Stimulated activated CD8-positive, alpha-beta memory T cell treated with anti-CD3 and anti-CD28 coated beads, Interleukin-2, amount 100 ng/mL, for 48 hours (primary cell): ENCODE results near the gene FDX1.

ENCODE experiments used
- DNase-seq, 2 donors: peaks; one replicate each; pipeline ENCODE4 v3.0.0-alpha.2; 2020; ENCODE audit warnings: low read depth in 2 of 2

The FDX1 gene

GRCh38 chr11:110467556-110467955 is 37.8 kb downstream of the FDX1 start:
- DNase-seq = no peak

DNA sequence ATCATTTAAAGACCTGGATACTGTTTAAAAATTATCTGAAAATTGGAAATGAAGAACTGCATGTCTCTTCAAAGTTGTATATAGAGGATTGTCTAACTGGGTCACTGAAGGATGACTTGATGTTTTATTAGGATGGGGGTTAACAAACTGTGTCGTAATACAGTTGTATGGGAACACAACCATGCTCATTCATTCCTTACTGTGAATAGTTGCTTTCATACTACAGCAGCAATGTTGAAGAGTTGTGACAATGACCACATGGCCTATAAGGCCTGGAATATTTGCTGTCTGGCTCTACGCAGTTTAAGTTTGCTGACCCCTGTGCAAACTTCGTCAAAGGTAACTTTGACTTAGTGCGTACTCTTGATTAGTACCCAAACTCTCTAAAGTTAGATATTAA is 38.4 kb downstream of the FDX1 start:
- no peak for DNase-seq

GRCh38 chr11:110469127-110469526 is 39.4 kb downstream of the FDX1 start:
- DNase-seq = no peak

DNA sequence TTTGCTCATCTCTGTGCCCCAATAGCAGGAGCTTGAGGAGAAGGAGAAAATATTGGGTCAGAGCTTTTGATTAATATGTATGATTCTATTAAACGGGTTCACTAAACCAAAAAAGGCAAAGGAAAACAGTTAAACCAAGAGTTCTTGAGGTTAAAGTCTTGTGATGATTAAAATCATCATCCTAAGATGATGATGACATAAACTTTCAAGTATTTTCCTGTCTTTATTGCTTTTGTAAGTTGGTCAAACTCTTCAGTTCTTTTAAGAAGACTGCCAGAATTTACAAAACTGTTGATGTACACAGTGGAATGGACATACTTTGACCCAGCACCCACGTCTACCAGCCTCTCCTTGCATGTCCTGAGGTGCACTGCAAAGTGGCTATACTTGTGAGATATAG is 41.0 kb downstream of the FDX1 start:
- no peak for DNase-seq

DNA sequence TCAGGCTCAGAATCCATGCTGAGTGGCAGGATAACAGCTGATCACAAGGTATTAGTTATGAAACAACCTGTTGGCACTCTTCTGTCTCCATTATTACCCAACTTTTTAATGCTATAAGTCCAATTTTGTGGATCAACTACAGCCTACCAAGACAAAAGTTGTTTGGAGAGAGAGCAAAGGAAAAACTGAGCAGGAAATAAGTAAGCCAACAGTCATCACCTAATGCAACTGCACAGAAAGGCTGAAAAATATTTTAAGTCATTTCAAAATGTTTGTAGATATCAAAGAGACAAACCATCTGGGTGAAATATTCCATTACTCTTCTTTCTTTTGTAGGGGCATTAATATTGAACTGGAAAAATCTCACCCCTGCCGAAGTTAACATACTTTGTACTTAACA is 41.6 kb downstream of the FDX1 start:
- DNase-seq = no peak

DNA sequence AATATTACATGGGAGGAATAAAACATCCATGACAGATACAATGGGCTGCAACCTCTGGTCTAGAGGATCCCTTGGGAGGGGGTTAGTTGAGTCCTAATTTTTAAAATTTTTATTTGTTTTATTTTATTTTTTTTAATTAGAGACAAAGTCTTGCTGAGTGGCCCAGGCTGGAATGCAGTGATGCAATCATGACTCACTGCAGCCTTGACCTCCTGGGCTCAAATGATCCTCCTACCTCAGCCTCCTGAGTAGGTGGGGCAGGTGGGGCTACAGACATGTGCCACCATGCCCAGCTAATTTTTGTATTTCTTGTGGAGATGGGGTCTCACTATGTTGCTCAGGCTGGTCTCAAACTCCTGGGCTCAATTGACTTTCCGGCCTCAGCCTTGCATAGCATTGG is 43.1 kb downstream of the FDX1 start:
- no peak for DNase-seq

- no peak for DNase-seq
Measured at GRCh38 chr11:110473706-110474105, 44.0 kb downstream of the FDX1 start.

- no peak for DNase-seq
Measured at GRCh38 chr11:110474578-110474977, 44.8 kb downstream of the FDX1 start.

DNA sequence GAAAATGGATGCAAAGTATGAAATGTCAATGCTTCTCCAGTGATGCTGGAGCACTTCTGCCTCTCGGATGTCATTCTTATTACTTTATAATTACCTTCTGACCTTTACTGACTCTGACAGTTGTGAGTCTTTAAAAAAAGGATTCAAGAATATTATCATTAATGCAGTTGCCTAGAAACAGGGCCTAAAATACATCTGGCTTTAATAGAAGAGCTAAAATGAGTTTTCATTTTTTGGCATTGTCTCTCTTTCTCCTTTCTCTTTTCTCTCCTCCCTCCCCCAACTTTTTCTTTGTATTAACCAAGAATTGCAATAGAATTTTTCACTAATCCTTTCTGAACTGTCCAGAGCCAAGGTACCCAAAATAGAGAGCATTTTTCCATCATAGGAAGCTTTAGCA is 45.9 kb downstream of the FDX1 start:
- no peak for DNase-seq

DNA sequence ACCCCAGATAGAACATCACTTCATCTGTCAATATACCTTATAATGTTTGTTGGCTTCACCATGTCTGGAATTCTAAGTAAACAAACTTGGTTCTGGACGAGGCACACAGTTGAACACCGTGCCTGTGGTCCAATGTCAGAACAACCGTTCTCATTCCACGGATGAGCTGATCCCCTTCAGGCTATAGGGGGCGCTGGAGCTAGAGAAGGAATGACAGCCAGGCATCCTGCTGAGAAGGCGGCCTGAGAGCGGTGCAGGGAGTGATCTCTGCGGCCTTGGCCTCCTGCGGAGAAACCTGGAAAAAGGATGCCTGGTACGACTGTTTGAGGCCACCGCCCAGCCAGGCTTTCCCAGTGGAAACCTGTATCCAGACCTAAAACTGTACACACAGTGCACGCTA is 48.7 kb downstream of the FDX1 start:
- no peak for DNase-seq

DNA sequence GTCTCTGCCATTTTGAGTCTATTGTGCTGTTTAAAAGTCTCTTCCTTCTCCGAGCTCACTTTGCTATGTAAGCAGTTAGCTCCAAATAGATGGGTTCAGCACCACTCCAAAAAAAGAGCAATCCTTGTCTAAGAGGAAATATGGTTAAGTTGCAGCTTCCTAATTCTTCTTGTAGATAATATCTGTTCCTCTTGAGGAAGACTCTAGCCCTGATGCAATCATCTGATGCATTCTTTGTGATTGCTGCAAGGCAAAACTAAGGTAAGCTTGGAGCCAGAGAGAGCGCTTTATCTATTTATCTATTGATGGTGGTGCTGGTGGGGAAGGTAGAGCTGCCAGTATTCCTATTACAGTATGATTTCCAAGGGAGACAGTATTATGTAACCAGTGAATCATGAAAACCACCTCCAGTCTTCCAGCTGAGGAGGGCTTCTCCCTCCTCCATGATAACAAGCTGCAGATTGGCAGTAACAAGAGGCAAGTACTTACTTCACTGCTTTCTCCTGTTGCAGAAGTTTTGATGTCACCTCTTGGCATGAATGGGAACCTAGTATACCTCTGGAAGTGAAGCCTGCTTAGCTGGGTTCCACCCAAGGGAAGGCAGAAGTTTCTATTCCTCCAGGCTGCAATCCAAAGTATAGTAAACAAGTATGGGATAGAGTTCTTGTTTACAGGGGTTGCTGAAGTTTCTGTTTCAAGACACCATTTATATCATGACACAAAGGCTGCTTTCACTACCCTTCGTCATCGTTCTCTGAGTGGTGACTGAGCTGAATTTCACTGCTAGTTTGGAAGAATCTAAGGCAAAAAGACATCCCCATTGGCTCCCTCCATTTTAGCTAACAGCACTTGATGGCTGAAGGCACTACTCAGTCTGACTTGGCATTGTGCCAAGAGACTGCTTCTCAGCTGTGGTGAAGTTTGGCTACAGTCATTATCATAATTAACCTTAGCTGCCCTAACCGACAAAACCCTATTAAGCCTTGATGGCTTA is 49.7 kb downstream of the FDX1 start:
- no peak for DNase-seq

- no peak for DNase-seq
Measured at GRCh38 chr11:110481523-110481922, 51.8 kb downstream of the FDX1 start.

DNA sequence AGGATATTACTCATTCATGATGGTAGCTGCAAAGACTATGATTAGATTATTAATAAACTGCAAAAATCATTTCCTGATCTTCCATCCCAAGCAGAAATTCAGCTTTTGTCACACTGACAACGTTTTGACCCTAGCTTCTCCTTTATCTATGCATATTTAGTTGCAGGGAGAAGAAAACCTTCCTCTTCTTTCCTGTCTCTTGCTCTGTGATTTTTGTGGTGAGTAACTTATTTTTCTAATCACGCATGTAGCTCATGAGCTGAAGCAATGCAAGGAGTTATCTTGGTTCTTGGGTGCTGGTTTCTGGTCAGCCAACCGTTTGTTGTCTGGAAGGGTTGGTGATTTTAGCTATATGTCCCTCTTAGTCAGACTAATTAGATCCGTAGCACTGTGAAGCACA is 56.4 kb downstream of the FDX1 start:
- DNase-seq = no peak

GRCh38 chr11:110488446-110488845 is 58.7 kb downstream of the FDX1 start:
- DNase-seq = no peak

- DNase-seq = no peak
Measured at GRCh38 chr11:110490886-110491285, 61.1 kb downstream of the FDX1 start.

GRCh38 chr11:110491577-110492320 is 62.0 kb downstream of the FDX1 start:
- no peak for DNase-seq

- DNase-seq = no peak
Measured at GRCh38 chr11:110492321-110492685, 62.6 kb downstream of the FDX1 start.

DNA sequence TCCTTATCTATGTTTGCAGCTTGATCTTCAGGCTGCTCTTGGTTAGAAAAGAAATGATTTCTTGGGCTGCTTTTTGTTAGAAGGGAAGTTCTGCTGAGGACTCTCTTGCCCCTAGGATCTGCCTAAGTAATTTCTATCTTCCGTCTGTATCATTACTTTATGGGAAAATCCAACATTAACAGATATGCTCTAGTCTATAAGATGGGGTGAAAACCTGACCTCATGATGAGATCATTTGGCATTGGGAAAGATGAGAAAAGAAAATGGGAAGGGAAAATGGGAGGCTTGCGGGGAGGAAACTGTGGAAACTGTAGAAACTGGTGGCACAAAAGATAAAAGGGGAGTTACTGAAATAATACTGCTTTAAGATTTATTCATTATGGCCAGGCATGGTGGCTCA is 63.6 kb downstream of the FDX1 start:
- DNase-seq = no peak

DNA sequence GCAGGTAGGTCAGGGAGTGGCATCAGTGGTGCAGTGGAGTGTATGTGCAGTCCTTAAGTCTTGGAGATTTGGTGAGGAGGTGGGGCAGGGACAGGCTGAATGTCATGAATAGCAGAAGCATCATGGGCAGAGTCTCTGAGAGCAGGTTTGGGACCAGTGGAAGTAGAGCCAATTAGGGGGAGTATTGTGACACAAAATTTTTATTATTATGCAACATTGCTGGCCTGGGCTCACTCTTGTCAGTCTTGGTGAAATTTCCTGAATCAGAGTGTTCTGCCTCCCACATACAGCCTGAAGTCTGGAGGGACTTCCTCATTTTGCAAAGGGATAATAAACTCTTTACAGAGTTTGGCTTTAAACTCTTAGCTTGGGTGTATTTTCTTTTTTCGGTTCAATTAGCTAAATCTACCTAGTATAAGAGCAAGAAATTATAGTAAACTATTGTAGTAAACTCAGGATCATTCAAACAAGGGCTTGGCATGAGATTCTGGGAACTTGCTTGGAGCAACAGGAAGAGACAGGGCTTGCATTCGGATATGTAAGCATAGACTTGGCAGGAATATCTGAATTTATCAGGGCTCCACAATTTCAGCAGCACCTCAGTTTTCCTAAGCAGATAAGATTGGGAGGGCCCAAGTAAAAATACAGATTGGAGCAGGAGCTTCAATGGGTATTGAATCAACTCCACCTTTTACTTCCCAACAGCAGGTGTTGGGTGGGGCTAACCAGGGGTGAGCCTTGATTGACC is 67.7 kb downstream of the FDX1 start:
- DNase-seq = no peak

DNA sequence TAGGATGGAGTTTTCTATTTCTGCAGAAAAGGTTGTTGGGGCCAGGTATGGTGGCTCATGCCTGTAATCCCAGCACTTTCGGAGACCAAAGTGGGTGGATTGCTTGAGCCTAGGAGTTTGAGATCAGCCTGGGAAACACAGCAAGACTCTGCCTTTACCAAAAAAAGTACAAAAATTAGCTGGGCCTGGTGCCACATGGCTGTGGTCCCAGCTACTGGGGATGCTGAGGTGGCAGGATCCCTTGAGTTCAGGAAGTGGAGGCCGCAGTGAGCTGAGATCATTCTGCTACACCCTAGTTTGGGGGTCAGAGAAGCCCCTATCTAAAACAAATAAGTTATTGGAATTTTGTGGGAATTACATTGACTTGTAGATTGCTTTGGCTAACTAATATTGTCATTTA is 71.7 kb downstream of the FDX1 start:
- no peak for DNase-seq

GRCh38 chr11:110505528-110506284 is 76.0 kb downstream of the FDX1 start:
- DNase-seq = no peak

GRCh38 chr11:110507328-110507727 is 77.6 kb downstream of the FDX1 start:
- DNase-seq = no peak
